Mononuclear cell (primary cell): ENCODE results near the gene PARP12. TPM values are rescaled to one million over a fixed set of nuclear protein-coding genes. Genes with fewer than 3 reads are reported as not detected.

Source experiments
- H3K27me3 ChIP-seq: 2 replicates; pipeline ENCODE4 v1.6.0; 2011; ENCODE audit warnings: low read length, control low read depth; ENCODE audit not compliant: insufficient read depth
- H3K4me1 ChIP-seq: 2 replicates; pipeline ENCODE4 v1.5.1; 2011; ENCODE audit warnings: mild to moderate bottlenecking, low read length, control low read depth; ENCODE audit not compliant: insufficient read depth
- H3K4me3 ChIP-seq: 2 replicates; pipeline ENCODE4 v1.5.1; 2011; ENCODE audit warnings: mild to moderate bottlenecking, low read length, moderate library complexity
- H3K9me3 ChIP-seq: 2 replicates; pipeline ENCODE4 v1.5.1; 2011; ENCODE audit warnings: low read depth, mild to moderate bottlenecking, control low read depth, low read length
- total RNA-seq: library from RNA; depleted of rRNA; stranded (reverse); fragments of >200 nt; gene quantifications from one replicate; pipeline ENCODE4 v1.2.3, GENCODE V29; 2012

Gene PARP12
- total RNA-seq, 1 donor = 70.6 TPM

- Histone ChIP-seq H3K27me3 (no peaks in the 10 kb centered on the region), H3K4me3 (no peak overlapping the region), H3K4me1 (no peaks in the 10 kb centered on the region), H3K9me3 (no peaks in the 10 kb centered on the region)
These were observed 45.2 kb downstream of the PARP12 start for GRCh38 chr7:140017543-140017942.

GRCh38 chr7:140017034-140017433, 45.7 kb downstream of the PARP12 start:
- H3K4me1 ChIP-seq = no peaks in the 10 kb centered on the region
- no peak overlapping the region for H3K4me3 ChIP-seq
- H3K27me3 ChIP-seq = no peaks in the 10 kb centered on the region
- no peaks in the 10 kb centered on the region for H3K9me3 ChIP-seq

- Histone ChIP-seq H3K27me3 (no peaks in the 10 kb centered on the region), H3K4me3 (no peak overlapping the region), H3K4me1 (no peaks in the 10 kb centered on the region), H3K9me3 (no peaks in the 10 kb centered on the region)
These were observed 46.2 kb downstream of the PARP12 start for GRCh38 chr7:140016540-140016939.

GRCh38 chr7:140015471-140015970, 47.2 kb downstream of the PARP12 start:
- Histone ChIP-seq H3K4me1 (no peaks in the 10 kb centered on the region), H3K4me3 (no peak overlapping the region), H3K9me3 (no peaks in the 10 kb centered on the region), H3K27me3 (no peaks in the 10 kb centered on the region)

GRCh38 chr7:140014123-140014522, 48.6 kb downstream of the PARP12 start:
- no peaks in the 10 kb centered on the region for H3K4me1 ChIP-seq
- H3K27me3 ChIP-seq = no peaks in the 10 kb centered on the region
- no peak overlapping the region for H3K4me3 ChIP-seq
- no peaks in the 10 kb centered on the region for H3K9me3 ChIP-seq

- no peaks in the 10 kb centered on the region for H3K27me3 ChIP-seq
- H3K9me3 ChIP-seq = no peaks in the 10 kb centered on the region
- no peaks in the 10 kb centered on the region for H3K4me1 ChIP-seq
- H3K4me3 ChIP-seq = no peak overlapping the region
These were observed 49.1 kb downstream of the PARP12 start for GRCh38 chr7:140013676-140014075.

- Histone ChIP-seq H3K4me1 (no peaks in the 10 kb centered on the region), H3K4me3 (no peak overlapping the region), H3K27me3 (no peaks in the 10 kb centered on the region), H3K9me3 (no peaks in the 10 kb centered on the region)
These were observed 52.4 kb downstream of the PARP12 start for GRCh38 chr7:140010194-140010895.

GRCh38 chr7:140009735-140010134, 53.0 kb downstream of the PARP12 start:
- Histone ChIP-seq H3K4me3 (no peak overlapping the region), H3K9me3 (no peaks in the 10 kb centered on the region), H3K4me1 (no peaks in the 10 kb centered on the region), H3K27me3 (no peaks in the 10 kb centered on the region)

GRCh38 chr7:140008755-140009610, 53.8 kb downstream of the PARP12 start:
- H3K4me3 ChIP-seq = no peak overlapping the region
- H3K4me1 ChIP-seq = no peaks in the 10 kb centered on the region
- H3K27me3 ChIP-seq = no peaks in the 10 kb centered on the region
- H3K9me3 ChIP-seq = no peaks in the 10 kb centered on the region

- Histone ChIP-seq H3K27me3 (no peaks in the 10 kb centered on the region), H3K4me3 (no peak overlapping the region), H3K9me3 (no peaks in the 10 kb centered on the region), H3K4me1 (no peaks in the 10 kb centered on the region)
These were observed 55.6 kb downstream of the PARP12 start for GRCh38 chr7:140007051-140007690.

GRCh38 chr7:140006600-140006999, 56.2 kb downstream of the PARP12 start:
- no peaks in the 10 kb centered on the region for H3K9me3 ChIP-seq
- H3K27me3 ChIP-seq = no peaks in the 10 kb centered on the region
- no peaks in the 10 kb centered on the region for H3K4me1 ChIP-seq
- H3K4me3 ChIP-seq = no peak overlapping the region

GRCh38 chr7:140005754-140006503, 56.8 kb downstream of the PARP12 start:
- no peaks in the 10 kb centered on the region for H3K27me3 ChIP-seq
- H3K9me3 ChIP-seq = no peaks in the 10 kb centered on the region
- no peaks in the 10 kb centered on the region for H3K4me1 ChIP-seq
- no peak overlapping the region for H3K4me3 ChIP-seq

GRCh38 chr7:140005341-140005740, 57.4 kb downstream of the PARP12 start:
- H3K9me3 ChIP-seq = no peaks in the 10 kb centered on the region
- no peaks in the 10 kb centered on the region for H3K4me1 ChIP-seq
- H3K4me3 ChIP-seq = no peak overlapping the region
- H3K27me3 ChIP-seq = no peaks in the 10 kb centered on the region

- Histone ChIP-seq H3K4me1 (no peaks in the 10 kb centered on the region), H3K4me3 (no peak overlapping the region), H3K9me3 (no peaks in the 10 kb centered on the region), H3K27me3 (no peaks in the 10 kb centered on the region)
These were observed 58.1 kb downstream of the PARP12 start for GRCh38 chr7:140004672-140005071.
